HG02884 (cell line): ENCODE data around the gene SLC41A3.
"Not testable (repeated sequence)": the region's sequence is repeated elsewhere in the genome, so short reads cannot be mapped to it uniquely, and the experiment has no call there.

Experiments
- ATAC-seq: cut with Tn5 transposase; IDR thresholded peaks from one replicate; pipeline ENCODE4 v1.9.1; 2021; ENCODE audit warnings: mild to moderate bottlenecking, moderate library complexity; ENCODE audit not compliant: unreplicated experiment

Gene SLC41A3

GRCh38 chr3:126008219-126008618, 75.7 kb downstream of the SLC41A3 start:
- no peak for ATAC-seq

- ATAC-seq: no peak
Observed at GRCh38 chr3:126005951-126006350, 78.0 kb downstream of the SLC41A3 start.

GRCh38 chr3:126004692-126005091, 79.2 kb downstream of the SLC41A3 start:
- no peak for ATAC-seq

GRCh38 chr3:126004217-126004616, 79.7 kb downstream of the SLC41A3 start:
- ATAC-seq: no peak

GRCh38 chr3:126003447-126004190, 80.3 kb downstream of the SLC41A3 start:
- ATAC-seq: no peak

GRCh38 chr3:126002189-126002588, 81.7 kb downstream of the SLC41A3 start:
- no peak for ATAC-seq

GRCh38 chr3:125996751-125997150, 87.2 kb downstream of the SLC41A3 start:
- not testable (repeated sequence) for ATAC-seq

- no peak for ATAC-seq
Observed at GRCh38 chr3:125990253-125990970, 93.5 kb downstream of the SLC41A3 start.

GRCh38 chr3:125984951-125985350, 99.0 kb downstream of the SLC41A3 start:
- not testable (repeated sequence) for ATAC-seq

- not testable (repeated sequence) for ATAC-seq
Observed at GRCh38 chr3:125977104-125977503, 106.8 kb downstream of the SLC41A3 start.

GRCh38 chr3:125976003-125976390, 107.9 kb downstream of the SLC41A3 start:
- ATAC-seq: not testable (repeated sequence)

- ATAC-seq: not testable (repeated sequence)
Observed at GRCh38 chr3:125975245-125976002, 108.5 kb downstream of the SLC41A3 start.

GRCh38 chr3:125971997-125972944, 111.7 kb downstream of the SLC41A3 start:
- not testable (repeated sequence) for ATAC-seq

- ATAC-seq: not testable (repeated sequence)
Observed at GRCh38 chr3:125968701-125969592, 115.0 kb downstream of the SLC41A3 start, which contains the start of gene ROPN1B. Gene ROPN1B, plus strand, starts transcription at chr3:125969178. Its CDS starts 2,877 bp downstream, at chr3:125972055.

GRCh38 chr3:125968121-125968520, 115.8 kb downstream of the SLC41A3 start:
- ATAC-seq: not testable (repeated sequence)

- ATAC-seq: no peak
Observed at GRCh38 chr3:125967156-125967555, 116.8 kb downstream of the SLC41A3 start.

- ATAC-seq: no peak
Observed at GRCh38 chr3:125965505-125965904, 118.4 kb downstream of the SLC41A3 start.

GRCh38 chr3:125963834-125964233, 120.1 kb downstream of the SLC41A3 start:
- not testable (repeated sequence) for ATAC-seq

GRCh38 chr3:125961289-125961589, 122.7 kb downstream of the SLC41A3 start:
- ATAC-seq: no peak
